Mucosa of rectum (tissue), 2 donors: Measurements from ENCODE around the gene DZIP1L.
"Not testable (repeated sequence)": the region's sequence is repeated elsewhere in the genome, so short reads cannot be mapped to it uniquely, and the experiment has no call there.

ENCODE experiments used
- H3K27ac ChIP-seq, 2 donors: one replicate each; pipeline ENCODE4 v1.7.0; 2013; ENCODE audit warnings: inconsistent platforms in 2 of 2, low read depth in 2 of 2, low read length in 2 of 2
- H3K27me3 ChIP-seq, 2 donors: one replicate each; pipeline ENCODE4 v1.7.0; 2013; ENCODE audit warnings: low read length in 2 of 2; ENCODE audit not compliant: control insufficient read depth in 2 of 2, insufficient read depth in 2 of 2
- H3K36me3 ChIP-seq, 2 donors: one replicate each; pipeline ENCODE4 v1.7.0; 2013; ENCODE audit warnings: low read length in 2 of 2; ENCODE audit not compliant: control insufficient read depth in 2 of 2, insufficient read depth in 2 of 2
- H3K4me1 ChIP-seq, 2 donors: one replicate each; pipeline ENCODE4 v1.7.0; 2013; ENCODE audit warnings: low read length in 2 of 2, mild to moderate bottlenecking in 1 of 2; ENCODE audit not compliant: control insufficient read depth in 2 of 2, insufficient read depth in 2 of 2
- H3K4me3 ChIP-seq, 2 donors: one replicate each; pipeline ENCODE4 v1.7.0; 2013; ENCODE audit warnings: low read length in 2 of 2
- H3K9ac ChIP-seq, 2 donors: one replicate each; pipeline ENCODE4 v1.7.0; 2013; ENCODE audit warnings: low read length in 2 of 2, low read depth in 1 of 2, mild to moderate bottlenecking in 1 of 2
- H3K9me3 ChIP-seq, 2 donors: one replicate each; pipeline ENCODE4 v1.7.0; 2013; ENCODE audit warnings: low read length in 2 of 2; ENCODE audit not compliant: control insufficient read depth in 2 of 2
- donor health status: healthy.
- donor health status: Normal muscosa, but diverticular disease.

DZIP1L gene, protein sequence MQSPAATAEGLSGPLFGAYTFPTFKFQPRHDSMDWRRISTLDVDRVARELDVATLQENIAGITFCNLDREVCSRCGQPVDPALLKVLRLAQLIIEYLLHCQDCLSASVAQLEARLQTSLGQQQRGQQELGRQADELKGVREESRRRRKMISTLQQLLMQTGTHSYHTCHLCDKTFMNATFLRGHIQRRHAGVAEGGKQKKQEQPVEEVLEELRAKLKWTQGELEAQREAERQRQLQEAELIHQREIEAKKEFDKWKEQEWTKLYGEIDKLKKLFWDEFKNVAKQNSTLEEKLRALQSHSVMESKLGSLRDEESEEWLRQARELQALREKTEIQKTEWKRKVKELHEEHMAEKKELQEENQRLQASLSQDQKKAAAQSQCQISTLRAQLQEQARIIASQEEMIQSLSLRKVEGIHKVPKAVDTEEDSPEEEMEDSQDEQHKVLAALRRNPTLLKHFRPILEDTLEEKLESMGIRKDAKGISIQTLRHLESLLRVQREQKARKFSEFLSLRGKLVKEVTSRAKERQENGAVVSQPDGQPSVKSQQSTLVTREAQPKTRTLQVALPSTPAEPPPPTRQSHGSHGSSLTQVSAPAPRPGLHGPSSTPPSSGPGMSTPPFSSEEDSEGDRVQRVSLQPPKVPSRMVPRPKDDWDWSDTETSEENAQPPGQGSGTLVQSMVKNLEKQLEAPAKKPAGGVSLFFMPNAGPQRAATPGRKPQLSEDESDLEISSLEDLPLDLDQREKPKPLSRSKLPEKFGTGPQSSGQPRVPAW

DNA sequence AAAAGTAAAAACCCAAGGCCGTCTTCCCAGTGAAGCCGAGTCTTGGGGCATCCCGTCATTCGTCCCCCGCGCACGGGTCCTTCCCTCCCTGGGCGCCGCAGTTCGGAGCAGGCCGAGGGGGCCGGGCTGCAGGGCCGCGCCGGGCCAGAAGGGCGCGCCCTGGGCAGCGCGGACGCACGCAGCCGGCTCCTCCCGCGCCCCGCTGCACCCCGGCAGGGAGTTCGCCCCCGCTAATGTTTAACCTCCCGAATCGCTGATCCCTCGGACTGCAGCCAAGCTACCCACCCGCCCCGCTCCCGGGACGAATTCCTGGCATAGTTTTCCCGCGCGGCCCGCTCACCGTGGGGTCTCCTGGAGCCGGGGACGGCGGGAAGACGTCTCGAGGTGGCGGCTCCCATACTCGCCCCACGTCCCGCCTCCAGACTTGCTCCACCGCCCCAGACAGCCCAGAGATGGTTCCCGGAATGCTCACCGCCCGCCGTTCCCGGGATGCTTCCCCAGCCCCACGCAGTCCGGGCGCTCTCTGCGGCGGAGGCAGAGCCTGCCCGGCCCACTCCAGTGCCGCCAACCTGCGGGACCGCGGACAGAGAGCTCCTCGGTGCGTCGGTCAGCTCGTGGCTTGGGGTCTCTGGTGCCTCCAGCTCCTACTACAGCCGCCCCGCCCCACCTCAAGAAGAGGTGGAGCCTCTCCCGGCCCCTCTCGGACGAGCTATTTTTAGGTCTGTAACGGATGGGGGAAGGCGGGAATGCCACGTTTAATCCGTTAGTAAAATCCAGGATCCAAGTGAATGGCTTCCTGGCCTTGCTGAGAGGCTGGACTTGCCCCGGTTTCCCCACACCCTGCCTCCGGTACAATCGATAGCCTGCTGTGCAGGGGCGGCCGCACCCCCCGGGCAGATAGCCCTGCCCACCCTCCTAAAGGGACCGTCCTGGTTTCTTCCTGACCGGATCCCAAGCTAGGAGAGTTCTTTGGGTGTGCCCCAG is at the start of gene DZIP1L:
DZIP1L (minus strand) TSS at position 621 of the 984 bp plus-strand sequence. CDS start 11,637 bp downstream, outside the sequence.
- Histone ChIP-seq H3K9ac (peak within 1 kb of the TSS; percentile 48 to 57), H3K4me1 (peaks cover 4% of the 10 kb centered on the region in 2 donors), H3K4me3 (peak within 1 kb of the TSS; percentile 68 to 71), H3K27ac (peak within 1 kb of the TSS; percentile 67 to 71), H3K36me3 (no peaks in the 10 kb centered on the region), H3K27me3 (no peaks in the 10 kb centered on the region), H3K9me3 (no peaks in the 10 kb centered on the region)

DNA sequence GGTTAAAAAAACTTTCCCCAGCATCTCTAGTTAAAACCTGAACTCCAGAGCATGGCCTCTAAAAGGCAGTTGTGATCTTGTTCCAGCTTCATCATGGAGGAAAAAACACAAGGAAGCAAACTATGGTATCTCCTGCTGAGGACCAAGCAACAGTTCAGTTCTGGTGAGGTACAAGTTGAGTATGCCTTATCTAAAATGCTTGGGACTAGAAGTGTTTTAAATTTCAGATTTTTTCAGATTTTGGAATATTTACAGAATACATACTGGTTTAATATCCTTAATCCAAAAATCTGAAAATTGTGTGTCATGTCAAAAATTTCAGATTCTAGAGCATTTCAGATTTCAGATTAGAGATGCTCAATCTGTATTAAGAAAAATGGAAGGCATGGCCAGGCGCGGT is 49.7 kb upstream of the DZIP1L start:
- Histone ChIP-seq H3K27ac (no peak overlapping the region), H3K4me3 (no peak overlapping the region), H3K9ac (no peak overlapping the region), H3K9me3 (no peaks in the 10 kb centered on the region), H3K27me3 (no peaks in the 10 kb centered on the region), H3K4me1 (no peaks in the 10 kb centered on the region), H3K36me3 (peaks cover 35 to 53% of the 10 kb centered on the region in 2 donors)

DNA sequence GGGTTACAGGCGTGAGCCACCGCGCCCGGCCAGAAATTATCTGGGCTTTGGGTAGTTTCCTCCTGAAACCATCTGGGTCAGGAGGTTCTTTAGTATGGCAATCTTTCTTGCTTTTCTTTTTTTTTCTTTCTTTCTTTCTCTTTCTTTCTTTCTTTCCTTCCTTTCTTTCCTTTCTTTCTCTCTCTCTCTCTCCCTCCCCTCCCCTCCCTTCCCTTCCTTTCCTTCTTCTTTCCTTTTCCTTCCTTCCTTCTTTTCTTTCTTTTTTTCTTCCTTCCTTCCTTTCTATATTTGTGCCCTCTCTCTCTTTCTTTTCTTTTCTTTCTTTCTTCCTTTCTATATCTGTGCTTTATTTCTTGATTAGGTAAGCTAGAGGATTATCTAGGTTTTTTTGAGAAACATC is 42.3 kb upstream of the DZIP1L start:
- no peaks in the 10 kb centered on the region for H3K9me3 ChIP-seq
- H3K4me3 ChIP-seq, result no peak overlapping the region
- peaks cover 7 to 14% of the 10 kb centered on the region in 2 donors for H3K36me3 ChIP-seq
- H3K27me3 ChIP-seq, result no peaks in the 10 kb centered on the region
- no peak overlapping the region for H3K27ac ChIP-seq
- no peak overlapping the region for H3K9ac ChIP-seq
- H3K4me1 ChIP-seq, result no peaks in the 10 kb centered on the region

DNA sequence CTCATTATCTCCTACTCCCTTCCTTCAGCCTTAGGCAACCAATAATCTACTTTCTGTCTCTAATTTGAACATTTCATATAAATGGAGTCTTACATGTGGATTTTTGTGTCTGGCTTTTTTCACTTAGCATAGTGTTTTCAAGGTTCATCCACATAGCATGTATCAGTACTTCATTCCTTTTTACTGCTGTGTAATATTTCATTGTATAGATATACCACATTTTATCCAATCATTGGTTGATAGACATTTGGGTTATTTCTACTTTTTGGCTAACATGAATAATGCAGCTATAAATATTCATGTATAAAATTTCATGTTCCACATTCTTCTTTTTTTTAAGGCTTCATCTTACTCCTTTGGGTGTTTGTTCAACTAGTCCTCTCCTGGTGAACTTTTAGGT is 39.1 kb upstream of the DZIP1L start:
- H3K9me3 ChIP-seq, result no peaks in the 10 kb centered on the region
- H3K36me3 ChIP-seq, result no peaks in the 10 kb centered on the region
- no peak overlapping the region for H3K4me3 ChIP-seq
- H3K9ac ChIP-seq, result no peak overlapping the region
- no peaks in the 10 kb centered on the region for H3K27me3 ChIP-seq
- H3K27ac ChIP-seq, result no peak overlapping the region
- no peaks in the 10 kb centered on the region for H3K4me1 ChIP-seq

DNA sequence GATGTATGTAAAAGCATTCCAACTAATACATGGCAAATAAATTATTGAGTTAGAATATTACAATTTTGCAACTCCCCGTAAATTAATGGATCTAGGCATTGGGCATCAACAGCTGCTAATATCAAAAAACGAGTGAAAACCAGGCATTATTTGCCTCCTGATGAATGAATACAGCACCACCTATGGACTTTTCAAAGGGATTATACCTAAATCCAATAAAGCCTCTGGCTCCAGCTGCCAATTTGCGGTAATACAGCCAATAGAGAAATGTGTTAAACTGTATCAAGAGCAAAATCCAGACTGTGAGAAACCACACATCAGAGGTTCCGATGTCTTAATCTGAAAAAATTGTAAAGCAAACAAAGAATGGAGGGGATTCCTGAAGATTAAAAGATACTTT is 33.1 kb upstream of the DZIP1L start:
- Histone ChIP-seq H3K27ac (no peak overlapping the region), H3K36me3 (no peaks in the 10 kb centered on the region), H3K4me3 (no peak overlapping the region), H3K4me1 (no peaks in the 10 kb centered on the region), H3K27me3 (no peaks in the 10 kb centered on the region), H3K9ac (no peak overlapping the region), H3K9me3 (no peaks in the 10 kb centered on the region)

DNA sequence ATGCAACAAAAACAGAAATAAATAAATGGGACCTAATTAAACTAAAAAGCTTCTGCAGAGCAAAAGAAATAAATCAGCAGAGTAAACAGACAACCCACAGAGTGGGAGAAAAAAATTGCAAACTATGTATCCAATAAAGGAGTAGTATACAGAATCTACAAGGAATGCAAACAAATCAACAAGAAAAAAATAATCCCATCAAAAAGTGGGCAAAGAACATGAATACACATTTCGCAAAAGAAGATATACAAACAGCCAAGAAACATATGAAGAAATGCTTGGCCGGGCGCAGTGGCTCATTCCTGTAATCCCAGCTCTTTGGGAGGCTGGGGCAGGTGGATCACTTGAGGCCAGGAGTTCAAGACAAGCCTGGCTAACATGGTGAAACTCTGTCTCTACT is 26.8 kb upstream of the DZIP1L start:
- not testable (repeated sequence) for H3K9me3 ChIP-seq, H3K36me3 ChIP-seq, H3K4me3 ChIP-seq, H3K9ac ChIP-seq, H3K27ac ChIP-seq, H3K27me3 ChIP-seq, H3K4me1 ChIP-seq

DNA sequence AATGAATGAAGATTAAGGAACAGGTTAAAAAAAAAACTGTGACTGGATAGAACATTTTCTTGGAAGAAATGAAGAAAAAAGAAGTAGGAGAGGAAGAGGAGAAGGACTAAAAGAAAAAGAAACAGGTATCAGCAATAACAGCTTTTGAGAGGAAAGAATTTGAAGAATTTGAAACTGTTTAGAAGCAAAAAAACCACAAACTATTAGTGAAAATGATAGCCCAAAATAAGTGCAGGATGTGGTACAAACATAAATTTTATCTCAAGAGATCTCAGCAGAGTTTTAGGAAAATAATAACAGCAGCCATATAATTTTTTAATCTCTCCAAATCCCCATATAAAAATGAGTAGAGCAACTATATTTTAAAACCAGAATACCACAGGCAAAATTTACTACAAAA is 25.5 kb upstream of the DZIP1L start:
- no peak overlapping the region for H3K4me3 ChIP-seq
- no peaks in the 10 kb centered on the region for H3K27me3 ChIP-seq
- no peaks in the 10 kb centered on the region for H3K4me1 ChIP-seq
- H3K9me3 ChIP-seq, result no peaks in the 10 kb centered on the region
- no peak overlapping the region for H3K27ac ChIP-seq
- no peak overlapping the region for H3K9ac ChIP-seq
- no peaks in the 10 kb centered on the region for H3K36me3 ChIP-seq

DNA sequence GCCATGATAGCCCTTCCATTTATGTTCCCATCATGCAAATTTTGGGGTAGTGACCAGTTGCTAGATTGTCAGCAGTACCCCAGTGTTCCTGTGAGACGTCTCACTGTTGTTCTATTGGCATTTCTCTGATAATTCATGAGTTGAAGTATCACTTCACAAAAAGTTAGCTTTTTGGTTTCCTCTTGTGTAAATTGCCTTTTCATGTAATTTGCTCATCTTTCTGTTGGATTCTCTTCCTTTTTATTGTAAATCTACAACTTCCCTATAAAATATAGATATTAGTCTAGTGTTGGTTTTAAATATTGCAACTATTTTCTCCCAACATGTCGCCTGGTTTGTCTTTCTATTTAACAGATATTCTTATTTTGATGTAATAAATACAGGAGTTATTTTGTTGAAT is 24.3 kb upstream of the DZIP1L start:
- Histone ChIP-seq H3K36me3 (no peaks in the 10 kb centered on the region), H3K9ac (no peak overlapping the region), H3K9me3 (no peaks in the 10 kb centered on the region)

DNA sequence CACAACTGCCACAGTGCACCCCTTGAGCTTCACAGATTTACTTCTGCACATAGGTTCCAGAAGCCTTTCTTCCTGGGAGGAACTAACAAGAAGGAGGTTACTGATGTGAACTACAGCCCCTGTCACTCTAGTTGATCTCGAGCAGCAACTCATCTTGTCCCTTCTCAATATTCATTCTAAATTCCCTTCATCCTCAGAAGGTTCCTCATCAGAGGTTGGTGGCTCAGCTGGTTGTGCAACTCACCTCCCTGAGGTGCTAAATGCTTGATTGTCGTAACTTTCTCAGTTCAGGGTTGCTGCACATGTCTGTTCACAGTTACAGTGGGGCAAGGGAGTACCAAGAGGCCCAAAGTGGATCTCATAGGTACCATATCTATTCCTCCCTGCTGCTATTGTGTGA is 22.5 kb upstream of the DZIP1L start:
- no peak overlapping the region for H3K9ac ChIP-seq
- no peaks in the 10 kb centered on the region for H3K27me3 ChIP-seq
- no peak overlapping the region for H3K27ac ChIP-seq
- H3K9me3 ChIP-seq, result no peaks in the 10 kb centered on the region
- H3K4me3 ChIP-seq, result no peak overlapping the region
- H3K4me1 ChIP-seq, result no peaks in the 10 kb centered on the region
- no peaks in the 10 kb centered on the region for H3K36me3 ChIP-seq

More for the DNA sequence above, 24.3 kb upstream of the DZIP1L start:
- Histone ChIP-seq H3K4me1 (no peaks in the 10 kb centered on the region), H3K27me3 (no peaks in the 10 kb centered on the region), H3K27ac (no peak overlapping the region), H3K4me3 (no peak overlapping the region)
